NOMO-1 treated with dmso at 0.1 percent for 144 hours (cell line): Measurements from ENCODE around the gene FCGBP.
"Not testable (repeated sequence)": the region's sequence is repeated elsewhere in the genome, so short reads cannot be mapped to it uniquely, and the experiment has no call there.

Source experiments
- DNase-seq: peaks from one replicate; lab custom pipeline; 2025; ENCODE audit not compliant: unreplicated experiment; lab: John Stamatoyannopoulos, UW

Gene FCGBP

DNA sequence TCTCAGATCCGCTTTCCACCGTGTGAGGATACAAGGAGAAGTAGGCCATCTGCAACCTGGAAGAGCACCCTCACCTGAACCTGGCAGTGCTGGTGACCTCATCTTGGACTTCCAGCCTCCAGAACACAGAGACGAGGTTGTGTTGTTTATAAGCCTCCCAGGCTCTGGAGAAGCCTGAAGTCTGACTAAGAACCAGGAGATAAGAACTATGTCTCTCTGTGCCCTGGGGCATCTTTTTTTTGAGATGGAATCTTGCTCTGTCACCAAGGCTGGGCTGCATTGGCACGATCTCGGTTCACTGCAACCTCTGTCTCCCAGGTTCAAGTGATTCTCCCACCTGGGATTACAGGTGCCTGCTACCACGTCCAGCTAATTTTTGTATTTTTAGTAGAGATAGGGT, 14.5 kb downstream of the FCGBP start:
- no peak for DNase-seq

- DNase-seq = no peak
Observed at GRCh38 chr19:39918183-39918651, 16.2 kb downstream of the FCGBP start.

DNA sequence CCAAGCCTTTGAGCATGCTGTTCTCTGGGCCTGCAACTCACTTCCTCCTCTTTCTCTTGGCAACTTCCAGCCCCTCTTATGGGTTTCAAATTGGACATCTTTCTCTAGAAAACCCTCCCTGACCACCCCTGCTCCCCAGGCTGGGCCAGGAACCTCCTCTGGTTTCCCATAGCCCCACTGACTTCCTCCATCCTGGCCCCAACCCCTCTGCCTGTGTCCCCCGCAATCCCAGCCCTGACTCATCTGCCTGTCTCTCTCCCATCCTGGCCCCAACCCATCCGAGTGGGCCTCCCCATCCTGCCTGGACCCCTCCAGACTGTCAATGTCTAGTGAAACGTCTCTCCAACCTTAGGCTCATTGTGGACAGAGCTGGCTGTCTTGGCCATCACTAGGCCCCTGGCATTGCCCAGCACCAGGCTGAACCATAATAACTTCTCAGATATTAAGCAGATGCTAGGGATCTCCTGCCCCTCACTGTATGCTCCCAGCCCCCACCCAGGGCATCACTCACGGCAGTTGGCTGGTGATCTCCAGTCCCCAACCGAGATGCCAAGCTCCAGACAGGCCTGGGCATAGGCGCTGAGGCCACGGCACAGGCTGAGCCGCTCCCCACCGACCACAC, 16.8 kb downstream of the FCGBP start:
- DNase-seq = no peak

- no peak for DNase-seq
Observed at GRCh38 chr19:39916851-39917396, 17.5 kb downstream of the FCGBP start.

DNA sequence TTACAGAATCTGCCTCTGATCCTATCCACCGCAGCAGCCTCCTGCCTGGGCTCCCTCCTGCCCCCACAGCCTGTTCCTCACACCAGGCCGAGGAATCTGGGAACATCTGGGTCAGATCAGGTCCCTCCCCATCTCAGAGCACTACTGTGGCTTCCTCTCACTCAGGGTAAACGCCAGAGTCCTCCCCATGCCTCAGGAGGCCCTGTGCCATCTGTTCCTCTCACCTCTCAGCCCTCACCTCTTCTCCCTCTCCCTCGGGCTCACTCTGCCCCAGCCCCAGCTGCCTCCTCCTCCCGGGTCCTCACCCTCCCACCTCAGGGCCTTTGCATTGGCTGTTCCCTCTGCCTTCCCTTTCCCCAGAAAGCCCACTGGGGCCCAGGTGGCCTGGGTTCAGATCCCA, 18.2 kb downstream of the FCGBP start:
- no peak for DNase-seq

DNA sequence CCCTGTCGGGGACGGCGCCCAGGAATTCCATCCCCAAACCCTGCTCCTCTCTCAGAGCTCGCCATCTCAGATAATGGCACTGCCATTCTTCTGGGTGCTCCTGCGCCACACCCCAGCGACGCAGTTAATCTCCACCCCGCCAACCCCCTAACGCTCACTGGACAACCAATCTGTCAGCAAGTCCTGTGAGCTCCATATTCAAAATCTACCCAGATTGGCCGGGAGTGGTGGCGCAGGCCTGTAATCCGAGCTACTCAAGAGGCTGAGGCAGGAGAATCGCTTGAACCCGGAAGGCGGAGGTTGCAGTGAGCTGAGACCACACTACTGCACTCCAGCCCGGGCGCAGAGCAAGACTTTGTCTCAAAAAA, 18.6 kb downstream of the FCGBP start:
- no peak for DNase-seq

DNA sequence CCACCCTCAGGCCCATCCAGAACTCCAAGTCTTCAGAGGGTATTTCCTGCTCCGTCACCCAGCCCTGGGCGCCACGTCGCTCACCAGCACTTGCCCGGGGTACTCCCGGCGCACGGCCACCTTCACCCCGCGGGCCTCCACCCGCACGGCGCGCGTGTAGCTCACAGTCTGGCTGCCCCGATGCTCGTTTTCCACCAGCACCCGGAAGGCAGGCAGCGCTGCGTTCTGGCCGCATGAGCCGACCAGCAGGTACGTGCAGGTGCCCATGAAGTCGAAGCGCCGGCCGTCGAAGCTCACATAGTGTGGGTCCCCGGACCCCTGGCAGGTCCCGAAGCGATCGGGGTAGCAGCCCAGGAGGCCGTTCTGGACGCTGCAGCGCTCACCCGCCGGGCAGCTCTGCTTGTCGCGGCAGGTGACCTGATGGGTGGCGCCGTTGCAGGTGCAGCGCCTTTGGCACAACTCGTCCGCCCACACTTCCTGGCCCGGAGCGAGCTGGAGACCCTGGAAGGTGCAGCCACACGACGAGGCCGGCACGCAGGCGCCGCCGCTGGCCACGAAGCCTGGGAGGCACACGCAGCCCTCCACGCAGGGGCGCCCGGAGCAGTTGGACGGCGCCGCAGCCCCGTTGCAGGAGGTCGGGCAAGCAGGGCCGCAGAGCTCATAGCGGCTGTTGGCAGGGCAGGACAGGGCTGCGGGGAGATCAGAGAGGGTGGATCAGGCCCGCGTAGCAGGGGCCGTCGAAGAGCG, 19.2 kb downstream of the FCGBP start:
- no peak for DNase-seq

GRCh38 chr19:39913682-39914333, 20.6 kb downstream of the FCGBP start:
- no peak for DNase-seq

- DNase-seq = no peak
Observed at GRCh38 chr19:39908803-39909202, 25.6 kb downstream of the FCGBP start.

DNA sequence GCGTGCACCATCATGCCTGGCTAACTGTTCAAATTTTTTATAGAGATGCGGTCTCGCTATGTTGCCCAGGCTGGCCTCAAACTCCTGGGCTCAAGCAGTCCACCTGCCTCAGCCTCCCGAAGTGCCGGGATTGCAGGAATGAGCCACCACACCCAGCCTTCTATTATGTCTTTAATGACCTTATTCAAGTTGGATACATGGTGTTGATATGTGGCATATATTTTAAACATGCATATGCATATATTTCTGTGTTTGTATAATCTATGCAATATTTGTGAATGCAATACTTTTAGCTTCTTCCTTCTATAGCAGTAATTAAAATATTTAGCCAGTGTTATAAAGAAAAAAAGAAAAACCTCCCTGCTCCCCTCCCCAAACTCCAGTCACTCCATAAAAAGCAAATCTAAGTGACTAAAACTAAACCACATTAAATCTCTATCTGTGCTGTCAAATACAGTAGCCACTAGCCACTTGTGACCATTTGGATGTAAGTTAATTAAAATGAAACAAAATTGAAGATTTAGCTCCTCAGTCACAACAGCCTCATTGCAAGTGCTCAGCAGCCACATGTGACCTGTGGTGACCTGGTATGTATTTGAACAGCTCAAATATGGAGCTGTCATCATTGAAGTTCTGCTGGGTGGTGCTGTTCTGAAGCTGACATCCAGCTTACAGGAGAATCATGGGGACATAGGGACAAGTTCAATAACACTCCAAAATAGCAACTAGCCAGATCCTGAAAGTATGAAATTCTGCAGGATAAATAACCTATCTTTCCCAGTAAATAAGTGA, 27.4 kb downstream of the FCGBP start:
- no peak for DNase-seq

DNA sequence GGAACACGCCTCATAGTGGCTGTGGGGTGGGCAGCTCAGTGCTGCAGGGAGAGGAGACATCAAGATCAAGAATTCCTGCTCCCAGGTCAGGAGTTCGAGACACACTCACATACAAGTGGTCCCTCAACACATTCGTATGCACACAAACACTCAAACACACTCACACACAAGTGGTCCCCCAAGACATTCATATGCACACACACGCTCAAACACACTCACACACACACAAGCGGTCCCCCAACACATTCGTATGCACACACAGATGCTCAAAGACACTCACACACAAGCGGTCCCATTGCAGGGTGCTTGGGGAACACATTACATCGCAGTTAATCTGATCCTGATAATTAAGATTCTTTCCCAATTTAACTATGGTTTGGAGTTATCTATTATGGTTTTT, 28.2 kb downstream of the FCGBP start:
- no peak for DNase-seq

DNA sequence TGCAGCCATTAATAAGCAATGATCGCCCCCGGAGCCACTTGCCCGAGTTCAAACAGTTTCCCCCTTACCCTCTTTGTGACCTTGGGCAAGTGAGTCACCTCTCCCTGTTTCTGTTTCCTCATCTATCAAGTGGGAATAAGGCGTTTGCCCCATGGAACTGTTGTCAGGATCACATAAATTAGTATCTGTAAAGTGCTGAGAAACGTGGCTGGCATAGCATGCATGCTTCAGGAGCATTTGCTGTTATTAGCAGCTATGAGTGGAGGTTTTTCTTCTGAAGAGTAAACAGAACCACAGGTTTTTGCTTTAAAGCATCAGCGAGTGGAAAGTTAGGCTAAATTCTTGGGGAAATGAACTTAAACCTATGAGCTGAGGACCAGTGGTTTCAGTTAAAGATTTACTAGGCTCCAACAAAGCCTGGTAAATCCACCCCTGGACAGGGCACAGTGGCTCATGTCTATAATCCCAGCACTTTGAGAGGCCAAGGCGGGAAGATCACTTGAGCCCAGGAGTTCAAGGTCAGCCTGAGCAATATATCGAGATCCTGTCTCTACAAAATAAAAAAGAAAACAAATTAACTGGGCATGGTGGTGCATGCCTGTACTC, 30.8 kb downstream of the FCGBP start:
- not testable (repeated sequence) for DNase-seq

DNA sequence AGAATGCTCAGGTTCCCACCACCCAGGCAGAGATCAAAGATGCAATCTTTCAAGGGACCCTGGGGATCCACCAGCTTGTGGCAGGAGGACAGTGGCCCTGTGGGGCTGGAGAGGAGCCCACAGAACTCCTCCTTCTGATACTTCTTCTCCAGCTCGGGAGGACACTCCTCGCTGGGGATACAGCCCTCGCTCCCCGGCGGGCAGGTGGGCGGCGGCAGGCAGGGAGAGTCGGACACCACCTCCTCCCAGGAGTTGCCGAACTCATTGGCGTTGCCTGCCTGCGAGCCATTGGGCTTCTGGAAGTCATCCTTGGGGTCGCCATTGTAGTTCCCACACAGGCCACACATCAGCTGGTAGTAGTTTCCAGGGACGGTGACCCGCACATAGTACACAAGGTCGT, 32.1 kb downstream of the FCGBP start:
- DNase-seq = not testable (repeated sequence)

DNA sequence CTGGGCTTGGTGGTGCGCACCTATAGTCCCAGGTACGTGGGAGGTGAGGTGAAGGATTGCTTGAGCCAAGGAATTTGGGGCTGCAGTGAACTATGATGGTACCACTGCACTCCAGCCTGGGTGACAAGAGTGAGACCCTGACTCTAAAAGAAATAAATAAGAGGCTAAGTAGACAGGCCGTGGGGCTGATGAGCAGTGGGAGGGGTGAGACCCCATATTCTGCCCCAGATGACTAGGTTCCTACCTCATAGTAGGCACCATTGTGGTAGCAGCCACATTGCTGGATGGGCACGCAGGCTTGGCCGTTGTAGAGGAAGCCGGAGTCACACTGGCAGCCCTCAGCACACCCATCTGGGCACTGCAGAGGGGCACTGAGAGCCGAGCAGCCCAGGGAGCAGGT, 32.8 kb downstream of the FCGBP start:
- not testable (repeated sequence) for DNase-seq

DNA sequence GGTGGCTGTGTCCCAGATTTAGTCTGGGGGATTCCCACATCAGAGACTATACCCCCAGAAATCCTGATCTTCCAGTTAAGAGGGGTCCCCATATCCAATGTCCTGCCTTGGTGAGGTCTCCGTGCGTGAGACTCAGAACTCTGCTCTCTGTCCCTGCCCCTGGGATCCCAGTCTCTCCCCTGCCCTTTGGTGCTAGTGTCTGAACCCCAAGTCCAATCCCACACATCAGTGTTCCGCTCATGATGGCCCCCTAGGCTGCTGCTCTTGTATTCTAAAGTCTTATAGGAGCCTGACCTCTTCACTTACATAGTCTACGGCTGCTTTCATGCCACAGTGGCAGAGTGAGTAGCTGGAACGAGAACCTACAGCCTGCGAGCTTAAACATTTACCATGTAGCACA, 35.6 kb downstream of the FCGBP start:
- DNase-seq = not testable (repeated sequence)

- not testable (repeated sequence) for DNase-seq
Observed at GRCh38 chr19:39897511-39898245, 36.8 kb downstream of the FCGBP start.

DNA sequence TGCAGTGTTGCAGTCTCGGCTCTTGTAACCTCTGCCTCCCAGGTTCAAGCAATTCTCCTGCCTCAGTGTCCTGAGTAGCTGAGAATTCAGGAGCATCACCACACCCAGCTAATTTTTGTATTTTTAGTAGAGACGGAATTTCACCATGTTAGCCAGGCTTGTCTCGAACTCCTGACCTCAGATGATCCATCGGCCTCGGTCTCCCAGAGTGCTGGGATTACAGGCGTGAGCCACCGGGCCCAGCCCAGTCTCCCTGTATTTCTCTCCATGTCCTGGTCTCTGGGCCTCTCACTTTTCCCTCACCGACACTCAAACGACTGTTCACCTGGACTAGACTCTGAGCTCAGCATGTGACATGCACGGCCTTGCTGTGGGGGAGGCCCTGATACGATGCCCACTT, 39.3 kb downstream of the FCGBP start:
- not testable (repeated sequence) for DNase-seq

GRCh38 chr19:39894236-39894606, 40.2 kb downstream of the FCGBP start:
- DNase-seq = not testable (repeated sequence)

DNA sequence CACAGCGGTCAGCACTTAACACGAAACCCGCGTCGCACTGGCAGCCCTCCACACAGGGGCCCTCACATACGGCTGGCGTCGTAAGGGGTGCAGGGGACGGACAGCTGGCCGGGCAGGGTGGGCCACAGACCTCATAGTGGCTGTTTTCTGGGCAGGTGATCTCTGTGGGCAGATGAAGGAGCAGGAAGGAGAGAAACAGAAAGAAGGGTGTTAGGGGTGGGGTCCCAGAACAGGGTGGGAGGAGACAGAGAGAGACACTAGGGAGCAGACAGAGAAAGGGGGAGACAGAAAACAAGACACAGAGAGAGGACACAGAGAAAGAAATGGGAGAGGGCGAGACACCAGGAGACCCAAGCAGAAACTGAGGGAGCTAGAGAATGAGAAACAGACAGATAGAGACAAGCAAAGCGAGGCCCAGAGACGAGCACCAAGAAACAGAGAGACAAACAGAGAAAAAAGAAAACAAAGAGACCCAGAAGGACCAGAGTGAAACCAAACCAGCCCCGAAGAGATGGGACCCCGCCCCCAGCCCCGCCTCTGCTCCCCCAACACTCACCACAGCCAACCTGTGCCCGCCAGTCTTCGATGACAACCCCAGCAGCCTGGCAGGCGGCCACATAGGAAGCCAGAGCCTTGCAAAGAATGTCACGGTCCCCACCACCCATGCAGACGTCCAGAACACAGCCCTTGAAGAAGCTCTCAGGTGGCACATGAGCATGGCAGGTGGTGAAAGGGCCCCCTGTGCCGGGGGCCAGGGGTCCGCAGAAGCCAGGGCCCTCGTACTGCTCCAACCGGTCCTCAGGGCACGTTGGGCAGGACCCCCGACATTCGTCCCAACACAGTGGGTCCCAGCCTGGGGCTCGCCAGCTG, 40.8 kb downstream of the FCGBP start:
- not testable (repeated sequence) for DNase-seq
